GM18499 (cell line): ENCODE results near the gene CACNB2.

ENCODE experiments used
- ATAC-seq: cut with Tn5 transposase; IDR thresholded peaks from one replicate; pipeline ENCODE4 v1.9.1; 2021; ENCODE audit warnings: moderate number of reproducible peaks; ENCODE audit not compliant: insufficient read depth, unreplicated experiment

The CACNB2 gene

DNA sequence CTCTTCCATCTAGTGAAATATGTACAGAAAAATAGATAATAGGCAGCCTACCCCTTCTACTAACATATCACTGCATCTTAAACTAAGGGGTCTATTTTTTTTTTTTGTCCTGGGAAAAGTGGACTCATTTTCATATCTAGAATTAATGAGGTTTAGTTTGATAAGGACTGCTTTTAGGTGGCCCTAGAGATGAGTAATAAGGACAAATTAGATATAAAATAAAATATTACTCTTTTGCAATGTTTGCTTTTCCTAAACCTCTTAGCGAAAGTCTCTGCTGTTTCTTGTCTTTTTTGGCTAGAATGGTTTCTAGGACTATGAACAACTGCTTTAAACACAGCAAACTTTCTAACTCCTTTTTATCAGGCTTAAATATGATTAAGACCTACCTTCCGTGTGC, 83.7 kb downstream of the CACNB2 start:
- no peak for ATAC-seq

DNA sequence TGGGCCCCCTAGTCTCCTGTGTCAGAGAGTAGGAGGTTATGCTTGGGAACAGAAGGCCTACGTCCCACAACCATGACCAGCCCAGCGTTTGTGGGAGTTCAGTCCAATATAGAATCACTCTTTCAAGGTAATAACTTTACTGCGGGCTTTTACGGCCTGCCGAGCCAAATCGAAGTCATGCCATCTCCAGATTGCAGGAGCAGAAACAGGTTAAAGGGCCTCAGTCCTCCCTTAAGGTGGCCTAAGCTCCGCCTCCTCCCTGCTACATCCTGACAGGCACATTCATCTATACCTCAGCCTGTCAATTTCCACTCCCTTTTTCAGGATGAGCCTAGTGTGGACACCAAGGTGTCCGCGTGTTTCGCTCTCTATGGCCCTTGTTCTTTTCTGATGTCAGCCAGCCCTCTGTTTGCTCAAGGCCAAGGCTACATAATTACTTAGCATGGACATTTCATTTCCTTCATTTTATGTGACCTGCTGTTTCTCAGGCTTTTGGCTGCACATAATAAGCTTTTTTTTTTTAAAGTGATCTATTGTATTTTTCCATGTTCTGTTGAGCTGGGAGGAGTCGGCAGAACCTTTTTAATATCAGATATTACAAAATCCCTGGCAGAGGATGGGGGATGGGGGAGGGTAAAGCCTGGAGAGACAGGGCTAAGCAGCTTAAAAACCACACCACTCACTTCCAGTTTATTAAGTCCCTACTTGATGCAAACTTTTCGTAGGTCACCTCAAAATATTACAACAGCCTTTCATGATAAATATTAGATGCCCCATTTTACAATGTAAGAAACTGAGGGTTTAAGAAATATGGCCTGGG, 84.6 kb downstream of the CACNB2 start:
- ATAC-seq = no peak

DNA sequence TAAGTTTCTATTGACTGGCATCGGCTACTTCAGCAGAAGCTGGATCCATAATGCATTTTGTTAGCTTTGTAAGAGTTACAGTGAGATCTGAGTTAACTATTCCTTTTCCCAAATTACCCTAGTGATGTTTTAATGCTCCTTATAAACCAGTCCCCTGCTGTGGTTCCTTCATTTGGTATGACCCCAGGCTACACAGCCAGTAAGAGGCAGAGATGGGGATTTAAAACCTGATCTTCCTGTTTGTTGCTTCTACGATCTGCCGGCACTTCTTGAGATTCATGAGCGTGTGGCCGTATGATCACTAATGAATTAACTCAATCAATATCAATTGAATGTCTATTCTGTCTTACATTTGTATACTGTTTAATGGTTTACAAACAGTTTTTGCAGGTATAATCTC, 86.1 kb downstream of the CACNB2 start:
- ATAC-seq = no peak

DNA sequence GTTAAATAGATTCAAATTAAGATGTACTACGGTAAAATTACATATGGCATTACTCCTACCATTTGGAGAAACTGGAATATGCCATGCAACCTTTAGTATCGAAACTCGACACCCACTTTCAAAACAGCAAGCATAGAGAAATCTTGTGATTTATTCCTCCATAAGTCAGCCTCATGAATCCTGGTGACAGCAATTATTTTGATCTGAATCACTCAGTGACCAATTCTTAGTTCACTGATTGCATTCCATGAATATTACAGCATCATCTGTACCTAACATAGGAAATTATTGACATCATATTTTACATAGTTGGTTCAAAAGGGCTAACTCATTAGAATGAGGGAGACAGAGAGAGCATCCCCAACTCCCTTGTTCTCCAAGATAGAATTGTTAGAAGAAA, 89.6 kb downstream of the CACNB2 start:
- no peak for ATAC-seq

DNA sequence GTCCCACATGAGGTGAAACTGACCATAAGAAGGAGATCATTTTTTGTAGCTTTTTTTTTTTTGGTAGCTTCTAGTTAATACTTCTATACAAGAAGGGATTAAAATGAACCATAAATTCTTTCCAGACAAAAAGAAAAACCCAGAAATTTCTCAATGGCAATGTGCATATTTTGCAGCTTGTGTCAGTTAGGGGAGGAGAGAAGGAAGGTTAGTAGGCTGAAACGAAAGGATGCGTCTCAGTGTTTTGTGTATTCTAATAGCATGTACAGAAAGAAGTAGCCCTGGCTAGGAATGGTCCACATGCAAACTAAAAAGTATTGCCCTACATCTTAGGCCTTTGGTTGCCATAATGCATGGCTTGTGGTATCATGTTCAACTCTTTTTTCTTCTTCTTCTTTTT, 90.6 kb downstream of the CACNB2 start:
- ATAC-seq = no peak

- ATAC-seq = no peak
These were observed 91.3 kb downstream of the CACNB2 start for GRCh38 chr10:18231480-18231879.

DNA sequence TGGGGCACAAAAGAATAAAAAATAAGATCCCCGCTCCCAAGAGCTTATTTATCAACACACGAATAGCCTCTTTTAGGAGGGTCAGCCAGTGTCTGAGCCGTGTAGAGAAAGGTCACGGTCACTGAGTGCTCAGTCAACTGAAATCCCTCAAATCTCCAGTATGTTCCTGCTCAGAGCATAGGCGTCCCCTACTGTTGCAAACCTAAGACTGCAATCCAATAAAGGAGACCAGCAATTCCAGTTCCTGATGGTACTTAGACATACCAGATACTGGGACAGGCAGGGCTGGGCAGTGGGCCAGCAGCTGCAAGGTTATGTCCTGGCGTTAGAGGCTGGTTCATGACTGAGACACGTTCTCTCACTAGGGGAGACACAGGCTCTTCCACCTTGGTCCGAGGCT, 93.6 kb downstream of the CACNB2 start:
- no peak for ATAC-seq

GRCh38 chr10:18235477-18235876, 95.3 kb downstream of the CACNB2 start:
- no peak for ATAC-seq

- no peak for ATAC-seq
These were observed 96.5 kb downstream of the CACNB2 start for GRCh38 chr10:18236756-18237155.

GRCh38 chr10:18238870-18239485, 98.8 kb downstream of the CACNB2 start:
- no peak for ATAC-seq

DNA sequence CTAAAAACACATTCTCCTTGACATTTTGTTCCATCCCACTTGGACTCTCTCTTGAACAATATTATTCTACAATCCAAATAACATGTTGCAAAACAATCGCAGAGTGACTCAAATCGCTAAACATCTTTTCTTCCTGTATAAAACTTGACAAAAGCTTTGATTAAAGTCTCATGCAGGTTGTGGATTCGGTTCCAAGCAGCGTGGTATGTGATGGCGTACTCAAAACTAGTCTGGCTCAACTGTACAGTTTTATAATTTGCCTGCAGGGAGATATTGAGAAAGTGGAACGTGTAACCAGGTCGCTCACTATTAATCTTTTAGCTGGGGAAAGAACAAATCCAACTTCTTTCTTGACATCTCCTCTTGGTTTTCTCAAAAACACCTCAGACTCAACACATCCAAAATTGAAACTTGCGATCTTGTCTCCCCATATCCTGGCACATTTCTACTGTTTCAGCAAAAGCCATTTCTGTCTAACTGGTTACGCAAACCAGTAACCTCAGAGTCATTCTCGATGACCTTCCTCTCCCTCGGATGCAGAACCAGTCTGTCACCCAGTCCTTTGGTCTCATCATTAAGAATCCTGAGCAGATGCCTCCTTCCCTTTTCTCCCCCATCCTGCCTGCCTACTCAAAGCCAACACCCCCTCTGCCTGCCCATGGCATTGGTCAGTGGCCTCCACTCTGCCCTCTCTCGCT, 100.1 kb downstream of the CACNB2 start:
- no peak for ATAC-seq

GRCh38 chr10:18246967-18247366, 106.7 kb downstream of the CACNB2 start:
- no peak for ATAC-seq

- ATAC-seq = no peak
These were observed 111.9 kb downstream of the CACNB2 start for GRCh38 chr10:18252086-18252485.

DNA sequence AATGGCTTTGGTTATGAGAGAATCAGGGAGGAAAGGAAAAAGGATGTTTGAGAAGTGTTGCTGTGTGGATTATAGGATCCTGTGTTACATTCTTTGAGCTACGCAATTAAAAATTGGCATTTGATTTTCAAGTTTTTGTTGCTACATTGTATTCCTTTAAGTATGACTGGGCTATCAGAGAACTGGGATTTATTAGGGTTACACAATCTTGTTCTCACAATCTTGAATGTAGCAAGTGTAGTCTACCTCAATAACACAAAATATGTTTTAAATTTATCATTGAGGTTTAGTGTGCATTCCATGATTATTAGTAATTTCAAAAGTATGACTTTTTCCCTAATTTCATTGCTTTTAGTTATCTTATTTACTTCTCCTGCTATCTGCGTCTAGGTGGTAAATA, 113.9 kb downstream of the CACNB2 start:
- ATAC-seq = no peak

DNA sequence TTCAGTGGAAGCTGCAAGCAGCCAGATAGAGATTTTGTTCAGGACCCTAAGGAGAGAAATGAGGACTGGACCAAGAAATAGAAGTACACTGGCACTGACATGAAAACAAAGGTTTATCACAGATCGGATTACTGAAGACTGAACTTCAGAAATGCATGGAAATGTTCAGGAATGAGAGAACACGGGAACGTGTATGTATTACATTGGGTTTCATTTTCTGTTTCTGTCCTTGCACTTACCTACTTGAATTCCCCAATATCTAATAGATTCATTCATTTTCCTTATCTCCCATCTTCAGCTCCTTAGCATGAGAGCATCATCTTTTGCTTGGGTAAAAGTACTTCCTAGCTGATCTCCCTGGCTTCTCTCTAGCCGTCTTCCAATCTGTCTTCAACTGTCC, 114.5 kb downstream of the CACNB2 start:
- no peak for ATAC-seq

DNA sequence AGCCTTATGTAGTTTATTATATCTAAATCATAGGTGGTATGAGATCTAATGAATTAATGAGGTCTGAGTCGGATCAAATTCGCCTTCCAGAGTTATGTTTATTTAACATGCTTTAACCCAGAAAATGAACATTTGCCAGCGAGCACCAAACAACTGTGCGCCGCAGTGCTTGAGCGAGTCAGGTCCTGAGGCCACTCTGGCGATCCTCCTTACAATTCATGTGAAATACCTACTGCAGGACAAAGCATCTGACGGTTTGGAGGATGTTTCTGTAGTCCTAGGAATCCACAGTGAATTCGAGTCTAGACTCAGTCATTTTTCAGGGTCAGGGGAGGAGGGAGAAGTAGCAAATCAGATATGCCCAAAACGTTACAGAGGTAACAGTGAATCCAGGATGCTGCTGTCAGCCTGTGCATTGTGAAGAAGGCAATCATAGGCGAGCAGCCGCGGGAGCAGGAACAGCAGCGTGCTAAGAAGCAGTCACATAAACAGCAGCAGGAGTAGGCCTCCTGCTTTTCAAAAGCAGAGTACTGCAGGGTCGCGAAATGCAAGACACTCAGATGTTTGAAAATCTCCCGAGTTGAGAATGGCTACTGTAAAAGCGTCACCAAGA, 120.2 kb downstream of the CACNB2 start:
- ATAC-seq = no peak

- ATAC-seq = no peak
These were observed 120.9 kb downstream of the CACNB2 start for GRCh38 chr10:18261063-18261610.

DNA sequence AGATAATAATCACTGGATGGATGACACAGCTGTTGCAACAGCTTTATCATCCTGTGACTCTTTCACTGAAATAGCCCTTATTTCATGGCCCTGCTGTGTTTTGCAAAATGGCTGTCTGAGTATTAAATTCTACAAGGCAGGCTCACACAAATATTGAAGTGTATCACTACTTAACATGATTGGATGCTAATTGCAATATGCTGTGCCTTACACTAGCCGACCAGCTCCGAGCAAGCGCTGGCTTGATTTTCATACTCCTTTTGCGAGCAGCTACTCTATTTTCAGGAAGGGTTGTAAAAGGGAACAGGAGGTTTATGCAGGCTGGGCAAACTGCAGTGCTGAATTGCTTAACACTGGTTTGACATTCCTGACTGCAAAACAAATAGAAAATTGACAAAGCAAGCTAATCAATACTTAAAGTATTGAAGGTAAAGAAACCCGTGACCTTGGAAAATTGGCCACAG, 121.6 kb downstream of the CACNB2 start:
- no peak for ATAC-seq

GRCh38 chr10:18264466-18265050, 124.3 kb downstream of the CACNB2 start:
- no peak for ATAC-seq

DNA sequence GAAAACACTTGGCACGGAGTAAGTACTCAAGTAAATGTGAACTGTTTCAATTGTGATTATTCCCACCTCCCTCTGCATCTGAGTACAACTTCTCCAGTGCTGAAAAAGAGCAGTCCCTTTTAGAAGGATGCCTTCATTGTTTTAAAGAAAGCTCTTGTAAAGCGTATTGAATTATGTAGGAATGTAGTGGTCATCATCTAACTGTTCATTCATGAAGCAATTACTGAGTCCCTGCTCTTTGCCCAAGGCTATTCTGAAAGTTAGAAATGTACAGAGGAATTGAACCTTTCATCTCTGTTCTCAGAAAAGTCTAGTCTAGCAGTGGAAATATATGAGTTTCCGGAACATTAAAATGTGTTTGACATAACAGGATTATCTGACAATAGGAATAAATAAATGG, 127.8 kb downstream of the CACNB2 start:
- no peak for ATAC-seq
